SK-N-SH (cell line): ENCODE data around the gene TRIM10.

Experiments used
- EP300 ChIP-seq, 2 experiments: IDR thresholded peaks; 2 replicates each; pipeline versions ENCODE4 v1.4.0 to v1.6.1; 2012; ENCODE audit warnings: borderline replicate concordance in 1 of 2, low read depth in 1 of 2, low read length in 1 of 2
- RFX5 ChIP-seq: IDR thresholded peaks from 2 replicates; pipeline ENCODE4 v1.6.1; 2012; ENCODE audit warnings: mild to moderate bottlenecking, improper control_type of control experiment, low read length
- RXRA ChIP-seq: IDR thresholded peaks from 2 replicates; pipeline ENCODE4 v1.4.0; 2012; ENCODE audit warnings: low read depth, mild to moderate bottlenecking, borderline replicate concordance
- SIN3A ChIP-seq: IDR thresholded peaks from 2 replicates; pipeline ENCODE4 v1.6.1; 2012; ENCODE audit warnings: low read depth, mild to moderate bottlenecking, low read length, moderate library complexity, borderline replicate concordance
- TF ChIP-seq, protein P1 (sequence below): fragments of 200-600 bp; sonication (generic); IDR thresholded peaks from 2 replicates; pipeline ENCODE4 v1.6.1; 2017; ENCODE audit warnings: antibody characterized with exemption, mild to moderate bottlenecking, moderate library complexity
- TF ChIP-seq, protein P2 (sequence below): IDR thresholded peaks from 2 replicates; pipeline ENCODE4 v1.6.1; 2012; ENCODE audit warnings: mild to moderate bottlenecking, low read depth, low read length, moderate library complexity
- TF ChIP-seq, protein P3 (sequence below): IDR thresholded peaks from 2 replicates; pipeline ENCODE4 v1.4.0; 2012; ENCODE audit warnings: low read depth

DNA sequence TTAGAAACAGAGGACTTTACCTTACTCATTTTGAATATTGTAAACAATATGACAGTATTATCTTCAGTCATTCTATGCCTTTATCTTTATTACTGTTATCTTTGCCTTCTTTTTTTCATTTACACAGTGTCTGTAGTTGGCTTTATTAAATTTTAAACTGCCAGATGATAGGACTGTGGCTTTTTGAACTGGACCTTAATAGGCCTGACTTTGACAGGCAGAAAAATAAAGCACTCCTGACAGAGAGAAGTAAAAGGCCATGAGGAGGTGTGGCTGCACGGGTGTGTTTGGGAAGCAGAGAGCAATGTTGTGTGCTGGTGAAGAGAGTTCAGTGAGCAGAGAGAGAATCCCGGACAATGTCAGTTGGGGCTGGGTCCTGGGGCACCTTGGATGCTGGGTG, 17.2 kb downstream of the TRIM10 start:
- TF ChIP-seq EP300 (IDR thresholded peaks at IDR 0.05; ENCODE audit: borderline replicate concordance in 1 of 2, low read depth in 1 of 2, low read length in 1 of 2) (peak in 1 of 2 experiments; percentile 64; a peak in 1 of 4 replicates), RXRA (no peak), SIN3A (no peak), RFX5 (no peak)
- TF ChIP-seq, protein P1, sequence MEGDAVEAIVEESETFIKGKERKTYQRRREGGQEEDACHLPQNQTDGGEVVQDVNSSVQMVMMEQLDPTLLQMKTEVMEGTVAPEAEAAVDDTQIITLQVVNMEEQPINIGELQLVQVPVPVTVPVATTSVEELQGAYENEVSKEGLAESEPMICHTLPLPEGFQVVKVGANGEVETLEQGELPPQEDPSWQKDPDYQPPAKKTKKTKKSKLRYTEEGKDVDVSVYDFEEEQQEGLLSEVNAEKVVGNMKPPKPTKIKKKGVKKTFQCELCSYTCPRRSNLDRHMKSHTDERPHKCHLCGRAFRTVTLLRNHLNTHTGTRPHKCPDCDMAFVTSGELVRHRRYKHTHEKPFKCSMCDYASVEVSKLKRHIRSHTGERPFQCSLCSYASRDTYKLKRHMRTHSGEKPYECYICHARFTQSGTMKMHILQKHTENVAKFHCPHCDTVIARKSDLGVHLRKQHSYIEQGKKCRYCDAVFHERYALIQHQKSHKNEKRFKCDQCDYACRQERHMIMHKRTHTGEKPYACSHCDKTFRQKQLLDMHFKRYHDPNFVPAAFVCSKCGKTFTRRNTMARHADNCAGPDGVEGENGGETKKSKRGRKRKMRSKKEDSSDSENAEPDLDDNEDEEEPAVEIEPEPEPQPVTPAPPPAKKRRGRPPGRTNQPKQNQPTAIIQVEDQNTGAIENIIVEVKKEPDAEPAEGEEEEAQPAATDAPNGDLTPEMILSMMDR = no peak
- TF ChIP-seq, protein P2, sequence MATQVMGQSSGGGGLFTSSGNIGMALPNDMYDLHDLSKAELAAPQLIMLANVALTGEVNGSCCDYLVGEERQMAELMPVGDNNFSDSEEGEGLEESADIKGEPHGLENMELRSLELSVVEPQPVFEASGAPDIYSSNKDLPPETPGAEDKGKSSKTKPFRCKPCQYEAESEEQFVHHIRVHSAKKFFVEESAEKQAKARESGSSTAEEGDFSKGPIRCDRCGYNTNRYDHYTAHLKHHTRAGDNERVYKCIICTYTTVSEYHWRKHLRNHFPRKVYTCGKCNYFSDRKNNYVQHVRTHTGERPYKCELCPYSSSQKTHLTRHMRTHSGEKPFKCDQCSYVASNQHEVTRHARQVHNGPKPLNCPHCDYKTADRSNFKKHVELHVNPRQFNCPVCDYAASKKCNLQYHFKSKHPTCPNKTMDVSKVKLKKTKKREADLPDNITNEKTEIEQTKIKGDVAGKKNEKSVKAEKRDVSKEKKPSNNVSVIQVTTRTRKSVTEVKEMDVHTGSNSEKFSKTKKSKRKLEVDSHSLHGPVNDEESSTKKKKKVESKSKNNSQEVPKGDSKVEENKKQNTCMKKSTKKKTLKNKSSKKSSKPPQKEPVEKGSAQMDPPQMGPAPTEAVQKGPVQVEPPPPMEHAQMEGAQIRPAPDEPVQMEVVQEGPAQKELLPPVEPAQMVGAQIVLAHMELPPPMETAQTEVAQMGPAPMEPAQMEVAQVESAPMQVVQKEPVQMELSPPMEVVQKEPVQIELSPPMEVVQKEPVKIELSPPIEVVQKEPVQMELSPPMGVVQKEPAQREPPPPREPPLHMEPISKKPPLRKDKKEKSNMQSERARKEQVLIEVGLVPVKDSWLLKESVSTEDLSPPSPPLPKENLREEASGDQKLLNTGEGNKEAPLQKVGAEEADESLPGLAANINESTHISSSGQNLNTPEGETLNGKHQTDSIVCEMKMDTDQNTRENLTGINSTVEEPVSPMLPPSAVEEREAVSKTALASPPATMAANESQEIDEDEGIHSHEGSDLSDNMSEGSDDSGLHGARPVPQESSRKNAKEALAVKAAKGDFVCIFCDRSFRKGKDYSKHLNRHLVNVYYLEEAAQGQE = no peak
- TF ChIP-seq, protein P3, sequence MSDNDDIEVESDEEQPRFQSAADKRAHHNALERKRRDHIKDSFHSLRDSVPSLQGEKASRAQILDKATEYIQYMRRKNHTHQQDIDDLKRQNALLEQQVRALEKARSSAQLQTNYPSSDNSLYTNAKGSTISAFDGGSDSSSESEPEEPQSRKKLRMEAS = no peak
